GM12872 (cell line): ENCODE data around the gene ACOT7.

Experiments used
- TF ChIP-seq, protein P1 (sequence below): IDR thresholded peaks from 3 replicates; pipeline ENCODE4 v1.5.1; 2011; ENCODE audit warnings: low read depth, mild to moderate bottlenecking, low read length, moderate library complexity; ENCODE audit not compliant: insufficient read depth

Gene ACOT7

DNA sequence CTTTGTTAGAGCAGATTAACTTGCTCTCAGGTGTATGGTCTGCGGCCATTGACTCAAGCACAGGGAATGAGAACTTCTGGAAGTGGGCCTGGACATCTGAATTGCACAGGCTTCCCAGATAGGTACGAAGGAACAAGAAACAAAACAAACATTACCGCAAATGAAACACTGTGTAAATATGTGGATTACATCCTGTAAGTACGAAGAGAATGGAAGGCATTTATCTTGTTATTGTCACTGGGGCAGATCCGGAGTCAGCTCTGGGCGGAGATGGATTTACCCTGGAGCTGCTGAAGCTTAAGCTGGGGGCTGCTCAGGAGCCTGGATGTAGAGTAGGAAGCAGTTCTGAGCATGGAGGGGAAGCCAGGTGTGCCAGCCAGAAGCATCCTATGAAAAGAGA is 19.3 kb upstream of the ACOT7 start:
- TF ChIP-seq, protein P1, sequence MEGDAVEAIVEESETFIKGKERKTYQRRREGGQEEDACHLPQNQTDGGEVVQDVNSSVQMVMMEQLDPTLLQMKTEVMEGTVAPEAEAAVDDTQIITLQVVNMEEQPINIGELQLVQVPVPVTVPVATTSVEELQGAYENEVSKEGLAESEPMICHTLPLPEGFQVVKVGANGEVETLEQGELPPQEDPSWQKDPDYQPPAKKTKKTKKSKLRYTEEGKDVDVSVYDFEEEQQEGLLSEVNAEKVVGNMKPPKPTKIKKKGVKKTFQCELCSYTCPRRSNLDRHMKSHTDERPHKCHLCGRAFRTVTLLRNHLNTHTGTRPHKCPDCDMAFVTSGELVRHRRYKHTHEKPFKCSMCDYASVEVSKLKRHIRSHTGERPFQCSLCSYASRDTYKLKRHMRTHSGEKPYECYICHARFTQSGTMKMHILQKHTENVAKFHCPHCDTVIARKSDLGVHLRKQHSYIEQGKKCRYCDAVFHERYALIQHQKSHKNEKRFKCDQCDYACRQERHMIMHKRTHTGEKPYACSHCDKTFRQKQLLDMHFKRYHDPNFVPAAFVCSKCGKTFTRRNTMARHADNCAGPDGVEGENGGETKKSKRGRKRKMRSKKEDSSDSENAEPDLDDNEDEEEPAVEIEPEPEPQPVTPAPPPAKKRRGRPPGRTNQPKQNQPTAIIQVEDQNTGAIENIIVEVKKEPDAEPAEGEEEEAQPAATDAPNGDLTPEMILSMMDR: no peak

DNA sequence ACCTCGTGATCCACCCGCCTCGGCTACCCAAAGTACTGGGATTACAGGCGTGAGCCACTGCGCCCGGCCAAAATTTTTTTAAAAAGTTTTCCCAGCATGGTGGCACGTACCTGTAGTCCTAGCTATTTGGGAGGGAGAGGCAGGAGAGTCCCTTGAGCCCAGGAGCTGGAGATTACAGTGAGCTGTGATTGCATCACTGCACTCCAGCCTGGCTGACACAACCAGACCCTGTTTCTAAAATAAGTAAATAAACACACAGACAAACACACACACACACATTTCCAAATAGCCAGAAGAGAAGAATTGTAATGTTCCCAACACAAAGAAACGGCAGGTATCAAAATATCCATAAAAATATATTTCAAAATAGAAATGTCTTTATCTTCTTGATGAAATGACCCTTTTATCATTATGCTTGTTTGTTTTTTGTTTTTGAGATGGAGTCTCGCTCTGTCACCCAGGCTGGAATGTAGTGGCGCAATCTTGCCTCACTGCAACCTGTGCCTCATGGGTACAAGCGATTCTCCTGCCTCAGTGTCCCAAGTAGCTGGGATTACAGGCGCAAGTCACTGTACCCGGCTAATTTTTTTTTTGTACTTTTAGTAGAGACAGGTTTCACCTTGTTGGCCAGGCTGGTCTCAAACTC is 16.8 kb upstream of the ACOT7 start:
- TF ChIP-seq, protein P1: no peak

DNA sequence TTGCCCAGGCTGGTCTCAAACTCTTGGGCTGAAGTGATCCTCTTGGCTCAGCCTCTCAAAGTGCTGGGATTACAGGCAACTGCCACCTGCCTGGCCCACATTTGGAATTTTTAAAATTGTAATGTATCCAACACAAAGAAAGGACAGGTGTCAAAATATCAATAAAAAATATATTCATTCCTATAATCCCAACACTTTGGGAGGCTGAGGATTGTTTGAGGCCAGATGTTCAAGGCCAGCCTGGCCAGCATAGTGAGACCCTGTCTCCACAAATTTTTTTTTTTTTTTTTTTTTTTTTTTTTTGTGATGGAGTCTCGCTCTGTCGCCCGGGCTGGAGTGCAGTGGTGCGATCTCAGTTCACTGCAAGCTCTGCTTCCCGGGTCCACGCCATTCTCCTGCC is 16.2 kb upstream of the ACOT7 start:
- TF ChIP-seq, protein P1: no peak

- TF ChIP-seq, protein P1: no peak
These were observed 15.5 kb upstream of the ACOT7 start for GRCh38 chr1:6409053-6409452.

DNA sequence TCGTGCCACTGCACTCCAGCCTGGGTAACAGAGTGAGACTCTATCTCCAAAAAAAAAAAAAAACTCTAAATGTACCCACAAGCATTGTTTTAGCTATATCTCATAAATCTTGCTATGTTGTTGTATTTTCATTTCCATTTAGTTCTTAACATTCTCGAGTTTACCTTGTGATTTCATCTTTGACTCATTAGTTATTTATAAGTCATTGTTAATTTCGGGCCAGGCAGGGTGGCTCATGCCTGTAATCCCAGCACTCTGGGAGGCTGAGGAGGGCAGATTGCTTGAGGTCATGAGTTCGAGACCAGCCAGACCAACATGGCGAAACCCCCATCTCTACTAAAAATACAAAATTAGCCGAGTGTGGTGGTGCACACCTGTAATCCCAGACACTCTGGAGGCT is 14.5 kb upstream of the ACOT7 start:
- TF ChIP-seq, protein P1: no peak

DNA sequence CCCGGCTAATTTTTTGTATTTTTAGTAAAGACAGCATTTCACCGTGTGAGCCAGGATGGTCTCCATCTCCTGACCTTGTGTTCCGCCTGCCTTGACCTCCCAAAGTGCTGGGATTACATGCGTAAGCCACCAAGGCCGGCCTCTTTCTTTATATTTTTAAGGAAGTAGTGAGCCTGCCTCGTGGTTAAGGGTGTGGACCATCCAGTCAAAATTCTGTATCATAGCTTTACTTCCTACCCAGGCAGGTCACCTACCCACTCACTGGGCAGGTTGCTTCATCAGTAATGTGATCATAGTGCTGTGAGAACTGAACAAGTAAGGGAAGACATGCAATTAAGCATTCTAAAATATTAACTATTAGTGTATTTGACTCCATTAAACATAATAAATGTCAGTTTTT is 8.1 kb upstream of the ACOT7 start:
- TF ChIP-seq, protein P1: no peak

GRCh38 chr1:6399294-6399693 is 5.7 kb upstream of the ACOT7 start:
- TF ChIP-seq, protein P1: no peak
